ENCODE data around the gene SSTR4.

Gene SSTR4

GRCh38 chr20:23010096-23010495, 25.0 kb upstream of the SSTR4 start:
- Histone ChIP-seq H3K4me2 (ENCODE audit: low read length, poor library complexity, severe bottlenecking) (no peak overlapping the region), H3K14ac (ENCODE audit: low read length in 2 of 2) (no peak overlapping the region), H3K18ac (ENCODE audit: low read depth in 1 of 2, low read length in 2 of 2) (no peak overlapping the region), H4K91ac (ENCODE audit: low read length) (no peak overlapping the region), H2BK12ac (ENCODE audit: low read length in 2 of 2) (no peak overlapping the region), H2AK5ac (ENCODE audit: low read length, severe bottlenecking) (no peak overlapping the region), H2BK15ac (ENCODE audit: low read depth, poor library complexity, severe bottlenecking) (no peak overlapping the region), H3K23ac (ENCODE audit: low read length in 2 of 2) (no peak overlapping the region), H2AFZ (ENCODE audit: low read depth, low read length) (no peak overlapping the region), H2BK5ac (ENCODE audit: low read depth, low read length, poor library complexity, severe bottlenecking) (no peak overlapping the region), H3K4me1 (ENCODE audit: control insufficient read depth, insufficient read depth, low read depth, low read length) (peaks cover 2% of the 10 kb centered on the region), H4K8ac (ENCODE audit: low read length) (no peak overlapping the region), H3K4me3 (ENCODE audit: insufficient read depth in 1 of 2, low read depth in 1 of 2, low read length in 2 of 2) (no peak overlapping the region), H3K4ac (ENCODE audit: low read depth in 1 of 2, low read length in 2 of 2) (no peak overlapping the region), H3K27me3 (ENCODE audit: control insufficient read depth in 1 of 2, insufficient read depth in 1 of 2, low read length in 2 of 2) (peaks cover 0 to 3% of the 10 kb centered on the region in 2 experiments), H3K27ac (ENCODE audit: low read length, poor library complexity, severe bottlenecking) (no peak overlapping the region), H3K9me3 (ENCODE audit: control insufficient read depth, low read length) (no peaks in the 10 kb centered on the region), H3K79me1 (replicated peaks; ENCODE audit: low read length, poor library complexity, severe bottlenecking) (no peaks in the 10 kb centered on the region), H2BK120ac (ENCODE audit: low read depth, low read length) (no peak overlapping the region), H3K36me3 (ENCODE audit: control insufficient read depth in 1 of 2, insufficient read depth in 2 of 2, low read depth in 1 of 2, low read length in 2 of 2) (no peaks in the 10 kb centered on the region), H3K9ac (ENCODE audit: low read length) (no peak overlapping the region)
- DNase-seq = no peak
- 73% methylated on average over 4 of the region's 5 CpGs for WGBS

DNA sequence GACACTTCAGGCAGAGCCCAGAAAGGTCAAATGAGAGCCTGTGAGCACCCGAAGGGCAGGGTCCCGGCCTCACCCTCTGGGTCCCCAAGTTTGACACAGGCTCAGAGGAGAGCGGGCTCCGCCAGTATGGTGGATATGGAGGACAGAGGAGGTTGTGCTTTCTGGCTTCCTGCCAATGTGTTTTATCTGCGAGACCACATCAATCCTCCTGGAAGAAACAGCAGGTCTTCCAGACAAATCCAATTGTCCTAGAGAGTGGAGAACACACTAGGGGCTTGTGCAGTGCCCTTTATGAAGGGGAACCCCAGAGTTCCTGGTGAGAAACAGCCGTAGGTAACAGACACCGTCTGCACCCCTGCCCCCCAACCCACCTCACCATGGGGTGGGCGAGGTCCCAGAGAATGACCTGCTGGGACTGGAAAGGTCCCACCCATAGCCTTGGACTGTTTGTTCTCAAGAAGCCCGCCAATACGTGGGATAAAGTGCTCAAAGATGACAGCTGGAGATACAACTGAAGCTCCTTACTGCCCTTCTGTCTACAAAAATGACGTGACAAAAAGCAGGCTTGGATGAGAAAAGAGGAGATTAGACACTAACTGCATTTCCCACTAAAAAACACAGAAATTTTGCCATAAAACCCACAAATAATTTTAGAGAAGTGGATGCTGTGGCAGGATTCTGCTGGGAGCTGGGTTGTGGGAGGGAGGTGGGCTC, 23.9 kb upstream of the SSTR4 start:
- no peaks in the 10 kb centered on the region for H3K79me1 ChIP-seq (replicated peaks; ENCODE audit: low read length, poor library complexity, severe bottlenecking)
- no peaks in the 10 kb centered on the region for H3K9me3 ChIP-seq (ENCODE audit: control insufficient read depth, low read length)
- H3K23ac ChIP-seq (ENCODE audit: low read length in 2 of 2) = no peak overlapping the region
- H2BK120ac ChIP-seq (ENCODE audit: low read depth, low read length) = no peak overlapping the region
- no peak overlapping the region for H3K18ac ChIP-seq (ENCODE audit: low read depth in 1 of 2, low read length in 2 of 2)
- H3K36me3 ChIP-seq (ENCODE audit: control insufficient read depth in 1 of 2, insufficient read depth in 2 of 2, low read depth in 1 of 2, low read length in 2 of 2) = no peaks in the 10 kb centered on the region
- H3K14ac ChIP-seq (ENCODE audit: low read length in 2 of 2) = no peak overlapping the region
- H3K4me2 ChIP-seq (ENCODE audit: low read length, poor library complexity, severe bottlenecking) = no peak overlapping the region
- no peak overlapping the region for H2BK12ac ChIP-seq (ENCODE audit: low read length in 2 of 2)
- no peak overlapping the region for H4K91ac ChIP-seq (ENCODE audit: low read length)
- H3K27ac ChIP-seq (ENCODE audit: low read length, poor library complexity, severe bottlenecking) = no peak overlapping the region
- no peak for DNase-seq
- 84% methylated on average over 9 of the region's 11 CpGs for WGBS
- no peak overlapping the region for H2BK15ac ChIP-seq (ENCODE audit: low read depth, poor library complexity, severe bottlenecking)
- no peak overlapping the region for H3K4ac ChIP-seq (ENCODE audit: low read depth in 1 of 2, low read length in 2 of 2)
- H2AK5ac ChIP-seq (ENCODE audit: low read length, severe bottlenecking) = no peak overlapping the region
- H3K4me1 ChIP-seq (ENCODE audit: control insufficient read depth, insufficient read depth, low read depth, low read length) = peaks cover 2% of the 10 kb centered on the region
- no peak overlapping the region for H3K4me3 ChIP-seq (ENCODE audit: insufficient read depth in 1 of 2, low read depth in 1 of 2, low read length in 2 of 2)
- H3K27me3 ChIP-seq (ENCODE audit: control insufficient read depth in 1 of 2, insufficient read depth in 1 of 2, low read length in 2 of 2) = peaks cover 0 to 3% of the 10 kb centered on the region in 2 experiments
- no peak overlapping the region for H4K8ac ChIP-seq (ENCODE audit: low read length)
- no peak overlapping the region for H3K9ac ChIP-seq (ENCODE audit: low read length)
- no peak overlapping the region for H2BK5ac ChIP-seq (ENCODE audit: low read depth, low read length, poor library complexity, severe bottlenecking)
- H2AFZ ChIP-seq (ENCODE audit: low read depth, low read length) = no peak overlapping the region

DNA sequence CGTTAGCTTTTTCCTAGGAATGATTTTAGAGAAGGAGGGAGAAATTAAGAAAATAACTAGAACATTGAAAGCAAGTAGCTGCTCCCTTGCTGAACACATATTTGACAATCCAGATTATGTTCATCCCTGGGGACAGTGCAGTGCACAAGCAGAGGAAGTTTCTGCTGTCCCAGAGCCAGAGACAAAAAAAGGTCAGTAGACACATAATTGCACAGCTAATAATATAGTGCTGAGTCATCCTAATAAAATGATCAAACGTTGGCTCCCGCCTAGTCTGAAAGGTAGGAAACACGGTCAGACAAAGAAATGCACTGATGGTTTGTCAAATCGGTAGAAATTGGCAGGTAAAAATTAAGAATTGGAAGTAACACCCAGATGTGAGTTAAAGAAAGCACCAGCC, 21.7 kb upstream of the SSTR4 start:
- no peak overlapping the region for H3K18ac ChIP-seq (ENCODE audit: low read depth in 1 of 2, low read length in 2 of 2)
- H3K9ac ChIP-seq (ENCODE audit: low read length) = no peak overlapping the region
- H2BK15ac ChIP-seq (ENCODE audit: low read depth, poor library complexity, severe bottlenecking) = no peak overlapping the region
- H2BK120ac ChIP-seq (ENCODE audit: low read depth, low read length) = no peak overlapping the region
- peaks cover 2% of the 10 kb centered on the region for H3K4me1 ChIP-seq (ENCODE audit: control insufficient read depth, insufficient read depth, low read depth, low read length)
- no peaks in the 10 kb centered on the region for H3K79me1 ChIP-seq (replicated peaks; ENCODE audit: low read length, poor library complexity, severe bottlenecking)
- no peak overlapping the region for H2AFZ ChIP-seq (ENCODE audit: low read depth, low read length)
- H2BK5ac ChIP-seq (ENCODE audit: low read depth, low read length, poor library complexity, severe bottlenecking) = no peak overlapping the region
- H4K91ac ChIP-seq (ENCODE audit: low read length) = no peak overlapping the region
- H3K36me3 ChIP-seq (ENCODE audit: control insufficient read depth in 1 of 2, insufficient read depth in 2 of 2, low read depth in 1 of 2, low read length in 2 of 2) = no peaks in the 10 kb centered on the region
- no peak overlapping the region for H2AK5ac ChIP-seq (ENCODE audit: low read length, severe bottlenecking)
- H3K23ac ChIP-seq (ENCODE audit: low read length in 2 of 2) = no peak overlapping the region
- H4K8ac ChIP-seq (ENCODE audit: low read length) = no peak overlapping the region
- no peaks in the 10 kb centered on the region for H3K9me3 ChIP-seq (ENCODE audit: control insufficient read depth, low read length)
- peaks cover 0 to 3% of the 10 kb centered on the region in 2 experiments for H3K27me3 ChIP-seq (ENCODE audit: control insufficient read depth in 1 of 2, insufficient read depth in 1 of 2, low read length in 2 of 2)
- no peak overlapping the region for H3K4me3 ChIP-seq (ENCODE audit: insufficient read depth in 1 of 2, low read depth in 1 of 2, low read length in 2 of 2)
- WGBS = 59% methylated on average over 5 of the region's 5 CpGs
- H3K4me2 ChIP-seq (ENCODE audit: low read length, poor library complexity, severe bottlenecking) = no peak overlapping the region
- DNase-seq = no peak
- no peak overlapping the region for H3K14ac ChIP-seq (ENCODE audit: low read length in 2 of 2)
- no peak overlapping the region for H2BK12ac ChIP-seq (ENCODE audit: low read length in 2 of 2)
- H3K27ac ChIP-seq (ENCODE audit: low read length, poor library complexity, severe bottlenecking) = no peak overlapping the region
- no peak overlapping the region for H3K4ac ChIP-seq (ENCODE audit: low read depth in 1 of 2, low read length in 2 of 2)

GRCh38 chr20:23017516-23017915, 17.6 kb upstream of the SSTR4 start:
- no peak overlapping the region for H3K23ac ChIP-seq (ENCODE audit: low read length in 2 of 2)
- no peak overlapping the region for H2BK120ac ChIP-seq (ENCODE audit: low read depth, low read length)
- no peaks in the 10 kb centered on the region for H3K79me1 ChIP-seq (replicated peaks; ENCODE audit: low read length, poor library complexity, severe bottlenecking)
- H2BK15ac ChIP-seq (ENCODE audit: low read depth, poor library complexity, severe bottlenecking) = no peak overlapping the region
- 46% methylated on average over 1 of the region's 2 CpGs for WGBS
- H3K4me3 ChIP-seq (ENCODE audit: insufficient read depth in 1 of 2, low read depth in 1 of 2, low read length in 2 of 2) = no peak overlapping the region
- no peak overlapping the region for H3K18ac ChIP-seq (ENCODE audit: low read depth in 1 of 2, low read length in 2 of 2)
- no peaks in the 10 kb centered on the region for H3K9me3 ChIP-seq (ENCODE audit: control insufficient read depth, low read length)
- H3K4ac ChIP-seq (ENCODE audit: low read depth in 1 of 2, low read length in 2 of 2) = no peak overlapping the region
- H2AFZ ChIP-seq (ENCODE audit: low read depth, low read length) = no peak overlapping the region
- no peak overlapping the region for H4K8ac ChIP-seq (ENCODE audit: low read length)
- no peak for DNase-seq
- no peak overlapping the region for H2BK5ac ChIP-seq (ENCODE audit: low read depth, low read length, poor library complexity, severe bottlenecking)
- H2AK5ac ChIP-seq (ENCODE audit: low read length, severe bottlenecking) = no peak overlapping the region
- H3K9ac ChIP-seq (ENCODE audit: low read length) = no peak overlapping the region
- H3K4me2 ChIP-seq (ENCODE audit: low read length, poor library complexity, severe bottlenecking) = no peak overlapping the region
- H3K36me3 ChIP-seq (ENCODE audit: control insufficient read depth in 1 of 2, insufficient read depth in 2 of 2, low read depth in 1 of 2, low read length in 2 of 2) = no peaks in the 10 kb centered on the region
- no peak overlapping the region for H4K91ac ChIP-seq (ENCODE audit: low read length)
- no peak overlapping the region for H3K27ac ChIP-seq (ENCODE audit: low read length, poor library complexity, severe bottlenecking)
- H2BK12ac ChIP-seq (ENCODE audit: low read length in 2 of 2) = no peak overlapping the region
- no peaks in the 10 kb centered on the region for H3K4me1 ChIP-seq (ENCODE audit: control insufficient read depth, insufficient read depth, low read depth, low read length)
- peaks cover 5 to 6% of the 10 kb centered on the region in 2 experiments for H3K27me3 ChIP-seq (ENCODE audit: control insufficient read depth in 1 of 2, insufficient read depth in 1 of 2, low read length in 2 of 2)
- no peak overlapping the region for H3K14ac ChIP-seq (ENCODE audit: low read length in 2 of 2)

All from mesenchymal stem cell (in vitro differentiated cells and primary cell).